Measurements from ENCODE around the gene PHF24.
A peak's percentile ranks its signal among the peaks of the same experiment; 100 is the strongest.

DNA sequence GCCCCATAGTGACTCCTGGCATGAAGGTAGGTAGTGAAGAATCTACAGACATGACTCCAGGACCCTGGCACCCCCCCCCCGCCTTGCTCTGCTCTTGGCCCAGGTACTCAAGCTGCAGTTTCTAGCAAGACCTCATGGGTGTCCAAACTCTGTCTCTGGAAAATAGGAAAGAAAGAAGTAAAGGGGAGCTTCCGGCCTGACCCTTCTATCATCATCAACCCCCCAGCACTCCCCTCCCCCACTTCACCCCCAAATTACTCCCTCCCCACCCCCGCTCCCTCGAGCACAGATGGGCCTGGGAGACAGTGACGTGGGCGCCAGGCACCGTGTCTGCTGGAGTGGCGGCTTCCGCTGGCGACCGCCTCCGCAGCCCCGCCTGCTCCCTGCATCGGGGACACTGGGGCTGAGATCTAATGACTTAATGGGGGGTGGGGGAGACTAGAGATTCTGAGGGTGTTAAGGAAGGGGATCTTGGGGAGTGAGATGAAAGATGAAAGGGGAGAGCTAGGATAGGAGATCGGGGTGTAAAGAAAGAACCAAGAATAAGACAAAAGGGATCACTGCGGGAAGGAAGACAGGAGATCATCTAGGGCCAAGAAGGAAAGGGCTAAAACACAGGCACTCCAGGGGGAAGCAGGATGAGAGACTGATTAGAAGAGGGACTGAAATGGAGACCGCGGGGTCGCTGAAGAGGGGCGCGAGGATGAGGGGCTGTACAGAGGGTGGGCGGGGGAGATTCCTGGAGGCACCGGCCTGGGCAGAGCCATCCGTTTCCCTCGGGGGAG, 30.3 kb downstream of the PHF24 start:
- TF ChIP-seq EZH2 (IDR thresholded peaks at IDR 0.05), result no peak
- 0 out of 2 replicates have a peak, but pooled peaks have one; percentile 31 for TF ChIP-seq POLR2AphosphoS5 (IDR thresholded peaks at IDR 0.05; ENCODE audit: borderline replicate concordance, low read depth, low read length)
